ENCODE results near the gene DGKB. TPM values are rescaled to one million over a fixed set of nuclear protein-coding genes. Genes with fewer than 3 reads are reported as not detected.

Gene DGKB
- total RNA-seq, 6 experiments from 2014 or later, result 0.11 to 0.16 (median 0.13) TPM; not detected in 2

DNA sequence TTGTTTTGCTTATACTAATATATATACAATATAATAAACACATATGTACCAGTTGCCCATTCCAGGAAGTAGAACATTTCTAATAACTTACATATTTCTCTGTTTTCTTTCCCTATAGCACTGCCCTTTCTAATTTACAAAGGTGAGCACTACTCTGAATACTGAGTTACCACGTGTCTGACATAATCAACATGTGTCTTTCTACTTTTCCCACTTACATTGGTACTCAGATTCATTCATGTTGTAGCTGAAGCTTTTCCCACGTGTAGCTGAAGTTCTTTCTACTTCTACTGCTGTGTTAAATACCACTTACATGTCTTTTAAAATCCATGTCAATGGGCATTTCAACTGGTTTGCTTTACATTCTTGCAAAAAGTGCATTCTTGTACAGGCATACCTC is 317.3 kb downstream of the DGKB start:
- H3K27me3 ChIP-seq, result no peaks in the 10 kb centered on the region
- DNase-seq (no peak), ATAC-seq (no peak)
- H3K36me3 ChIP-seq, result no peaks in the 10 kb centered on the region
- WGBS (ENCODE audit: insufficient coverage, low coverage, low lambda C conversion rate, missing lambda C conversion rate), result 65% methylated on average over 2 of the region's 2 CpGs
- H3K4me3 ChIP-seq, result no peak overlapping the region
- H3K4me1 ChIP-seq, result peaks cover 0 to 33% (median 8%) of the 10 kb centered on the region in 4 donors
- TF ChIP-seq POLR2A (IDR thresholded peaks at IDR 0.05), result no peak
- TF ChIP-seq, protein P1, sequence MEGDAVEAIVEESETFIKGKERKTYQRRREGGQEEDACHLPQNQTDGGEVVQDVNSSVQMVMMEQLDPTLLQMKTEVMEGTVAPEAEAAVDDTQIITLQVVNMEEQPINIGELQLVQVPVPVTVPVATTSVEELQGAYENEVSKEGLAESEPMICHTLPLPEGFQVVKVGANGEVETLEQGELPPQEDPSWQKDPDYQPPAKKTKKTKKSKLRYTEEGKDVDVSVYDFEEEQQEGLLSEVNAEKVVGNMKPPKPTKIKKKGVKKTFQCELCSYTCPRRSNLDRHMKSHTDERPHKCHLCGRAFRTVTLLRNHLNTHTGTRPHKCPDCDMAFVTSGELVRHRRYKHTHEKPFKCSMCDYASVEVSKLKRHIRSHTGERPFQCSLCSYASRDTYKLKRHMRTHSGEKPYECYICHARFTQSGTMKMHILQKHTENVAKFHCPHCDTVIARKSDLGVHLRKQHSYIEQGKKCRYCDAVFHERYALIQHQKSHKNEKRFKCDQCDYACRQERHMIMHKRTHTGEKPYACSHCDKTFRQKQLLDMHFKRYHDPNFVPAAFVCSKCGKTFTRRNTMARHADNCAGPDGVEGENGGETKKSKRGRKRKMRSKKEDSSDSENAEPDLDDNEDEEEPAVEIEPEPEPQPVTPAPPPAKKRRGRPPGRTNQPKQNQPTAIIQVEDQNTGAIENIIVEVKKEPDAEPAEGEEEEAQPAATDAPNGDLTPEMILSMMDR (IDR thresholded peaks at IDR 0.05), result no peak
- intact Hi-C loops (cut with DNase I), result no loop called here
- no peak overlapping the region for H3K27ac ChIP-seq
- H3K9me3 ChIP-seq, result no peaks in the 10 kb centered on the region

DNA sequence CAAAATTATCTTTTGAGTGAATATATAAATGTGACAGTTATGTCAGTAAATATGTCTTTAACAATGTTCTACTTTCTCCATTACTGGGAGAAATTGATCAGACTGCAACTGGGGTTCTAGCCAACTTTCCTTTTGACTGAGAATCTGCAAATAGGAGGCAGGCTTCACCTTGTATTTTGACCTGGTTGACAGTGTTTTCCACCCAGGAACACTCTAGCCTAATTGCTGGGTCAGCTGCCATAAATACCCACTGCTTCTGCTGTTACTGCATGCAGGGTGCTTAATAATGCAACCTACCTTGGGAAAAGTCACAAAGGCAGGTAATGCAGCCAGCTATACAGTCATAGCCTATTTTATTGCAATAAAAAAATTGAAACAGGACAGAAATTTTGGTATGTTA is 319.0 kb downstream of the DGKB start:
- H3K36me3 ChIP-seq, result no peaks in the 10 kb centered on the region
- ATAC-seq (peak; percentile 91 to 94 (median 94)), DNase-seq (peak in 1 of 3 donors; percentile 55)
- no peaks in the 10 kb centered on the region for H3K9me3 ChIP-seq
- intact Hi-C loops (cut with DNase I), result no loop called here
- no peak overlapping the region for H3K4me3 ChIP-seq
- peaks cover 0 to 33% (median 8%) of the 10 kb centered on the region in 4 donors for H3K4me1 ChIP-seq
- peak overlapping the region in 1 of 3 donors; percentile 44 for H3K27ac ChIP-seq
- H3K27me3 ChIP-seq, result no peaks in the 10 kb centered on the region
- TF ChIP-seq POLR2A (IDR thresholded peaks at IDR 0.05), result no peak
- TF ChIP-seq, protein P1 (IDR thresholded peaks at IDR 0.05), result peak in 1 of 4 donors; percentile 17

DNA sequence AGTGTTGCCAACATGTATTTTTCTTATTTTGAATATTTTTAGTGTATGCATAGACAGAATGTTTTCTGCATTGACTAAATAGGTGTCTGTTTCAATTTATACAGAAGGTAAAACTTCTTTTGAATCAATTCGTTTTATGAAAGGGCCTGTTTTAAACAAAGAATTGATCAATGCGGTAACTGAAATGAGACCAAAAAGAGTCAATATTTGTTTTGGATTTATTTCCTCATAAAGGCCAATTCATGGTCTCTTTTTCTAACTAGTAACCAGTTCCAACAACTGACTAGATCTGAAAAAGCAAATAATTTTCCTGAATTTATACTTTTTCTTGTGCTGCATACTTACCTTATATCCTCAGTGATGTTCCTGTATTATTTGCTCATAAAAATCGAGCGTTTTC is 320.5 kb downstream of the DGKB start:
- peak; percentile 45 to 78 (median 64) for ATAC-seq
- Histone ChIP-seq H3K36me3 (no peaks in the 10 kb centered on the region), H3K9me3 (no peaks in the 10 kb centered on the region), H3K27me3 (no peaks in the 10 kb centered on the region), H3K4me3 (no peak overlapping the region), H3K4me1 (peaks cover 0 to 33% (median 8%) of the 10 kb centered on the region in 4 donors), H3K27ac (peak overlapping the region in 2 of 3 donors; percentile 22 to 44)
- DNase-seq, result no peak
- 17% methylated on average over 4 of the region's 4 CpGs for WGBS (ENCODE audit: insufficient coverage, low coverage, low lambda C conversion rate, missing lambda C conversion rate)
- TF ChIP-seq POLR2A (IDR thresholded peaks at IDR 0.05), result no peak
- TF ChIP-seq, protein P1 (IDR thresholded peaks at IDR 0.05), result no peak
- intact Hi-C loops (cut with DNase I), result no loop called here

DNA sequence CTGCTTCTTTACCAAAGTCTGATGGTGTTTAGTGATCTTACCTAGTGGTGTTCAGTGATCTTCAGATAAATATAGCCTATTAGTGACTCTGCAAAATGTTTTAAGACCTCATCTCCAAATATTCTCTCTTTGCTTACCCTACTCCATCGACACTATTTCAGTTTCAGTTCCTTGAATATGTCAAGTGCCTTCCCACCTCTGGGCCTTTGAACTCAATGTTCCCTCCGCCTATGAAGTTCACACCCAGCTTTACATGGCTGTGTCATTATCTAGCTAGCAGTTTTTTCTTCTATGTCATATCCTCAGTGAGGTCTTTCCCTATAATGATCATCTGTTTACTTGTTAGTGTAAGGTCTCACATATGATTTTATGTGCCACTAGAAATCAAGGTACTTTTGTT is 322.6 kb downstream of the DGKB start:
- H3K9me3 ChIP-seq, result no peaks in the 10 kb centered on the region
- peak in 1 of 4 donors; percentile 11 for ATAC-seq
- WGBS (ENCODE audit: insufficient coverage, low coverage, low lambda C conversion rate, missing lambda C conversion rate), result 33% methylated on average over 2 of the region's 2 CpGs
- TF ChIP-seq, protein P1 (IDR thresholded peaks at IDR 0.05), result no peak
- no peak for TF ChIP-seq POLR2A (IDR thresholded peaks at IDR 0.05)
- no peak for DNase-seq
- no peak overlapping the region for H3K27ac ChIP-seq
- no peak overlapping the region for H3K4me3 ChIP-seq
- no peaks in the 10 kb centered on the region for H3K36me3 ChIP-seq
- no peaks in the 10 kb centered on the region for H3K27me3 ChIP-seq
- H3K4me1 ChIP-seq, result peaks cover 0 to 33% (median 8%) of the 10 kb centered on the region in 4 donors
- intact Hi-C loops (cut with DNase I), result no loop called here

DNA sequence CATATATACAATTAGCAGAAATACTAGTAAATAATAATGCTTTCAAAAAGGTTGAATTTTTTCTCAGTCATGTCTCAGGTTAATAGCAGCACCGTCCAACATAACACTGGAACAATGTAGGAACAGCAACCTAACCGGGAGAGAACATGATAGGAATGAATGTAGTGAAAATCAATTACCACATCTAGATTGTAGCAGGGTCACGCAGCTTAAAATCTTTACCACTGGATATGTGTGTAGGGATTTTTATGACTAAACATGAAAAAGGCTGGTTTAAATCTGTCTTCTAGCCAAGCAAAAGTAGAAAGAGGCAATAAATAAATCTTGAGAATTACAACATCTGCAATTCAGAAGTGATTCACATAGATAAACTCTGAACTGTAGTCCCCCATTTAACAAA is 326.0 kb downstream of the DGKB start:
- ATAC-seq, result no peak
- TF ChIP-seq POLR2A (IDR thresholded peaks at IDR 0.05), result no peak
- TF ChIP-seq, protein P1 (IDR thresholded peaks at IDR 0.05), result no peak
- DNase-seq, result no peak
- Histone ChIP-seq H3K27ac (no peak overlapping the region), H3K36me3 (no peaks in the 10 kb centered on the region), H3K4me1 (peaks cover 0 to 9% (median 3%) of the 10 kb centered on the region in 4 donors), H3K4me3 (no peak overlapping the region), H3K9me3 (no peaks in the 10 kb centered on the region), H3K27me3 (no peaks in the 10 kb centered on the region)
- intact Hi-C loops (cut with DNase I), result no loop called here
- WGBS (ENCODE audit: insufficient coverage, low coverage, low lambda C conversion rate, missing lambda C conversion rate), result 86% methylated on average over 3 of the region's 3 CpGs
